Measurements from ENCODE around the gene TEAD1.

TEAD1 gene

GRCh38 chr11:12897867-12898266 lies 223.6 kb downstream of the TEAD1 start:
- H3K79me2 ChIP-seq (ENCODE audit: control insufficient read depth, low read length) = no peaks in the 10 kb centered on the region
- H3K4me1 ChIP-seq (ENCODE audit: control insufficient read depth, low read length) = no peaks in the 10 kb centered on the region
- no peaks in the 10 kb centered on the region for H3K9me3 ChIP-seq (ENCODE audit: control insufficient read depth, insufficient read depth, low read length)
- no peaks in the 10 kb centered on the region for H3K36me3 ChIP-seq (ENCODE audit: control insufficient read depth, low read length)
- TF ChIP-seq EZH2phosphoT487 (IDR thresholded peaks at IDR 0.05; ENCODE audit: borderline replicate concordance, low read length) (no peak), CTCF (IDR thresholded peaks at IDR 0.05; ENCODE audit: low read depth, low read length, poor library complexity, severe bottlenecking) (no peak)
- no peaks in the 10 kb centered on the region for H3F3A ChIP-seq (ENCODE audit: control insufficient read depth, insufficient read depth)
- H3K4me2 ChIP-seq (ENCODE audit: low read length) = no peak overlapping the region
- no peak overlapping the region for H3K27ac ChIP-seq (ENCODE audit: low read depth, low read length)
- H3K27me3 ChIP-seq (ENCODE audit: control insufficient read depth, low read length) = no peaks in the 10 kb centered on the region
- H3K9me2 ChIP-seq (replicated peaks; ENCODE audit: control insufficient read depth, low read length) = no peaks in the 10 kb centered on the region
- H4K20me1 ChIP-seq (ENCODE audit: control insufficient read depth, insufficient read depth, low read depth, low read length) = no peaks in the 10 kb centered on the region
- H3K4me3 ChIP-seq (ENCODE audit: low read length) = no peak overlapping the region

- Histone ChIP-seq H3K36me3 (ENCODE audit: control insufficient read depth, low read length) (no peaks in the 10 kb centered on the region), H3K27ac (ENCODE audit: low read depth, low read length) (no peak overlapping the region), H4K20me1 (ENCODE audit: control insufficient read depth, insufficient read depth, low read depth, low read length) (no peaks in the 10 kb centered on the region), H3K4me2 (ENCODE audit: low read length) (no peak overlapping the region), H3K4me3 (ENCODE audit: low read length) (no peak overlapping the region), H3K4me1 (ENCODE audit: control insufficient read depth, low read length) (no peaks in the 10 kb centered on the region), H3K79me2 (ENCODE audit: control insufficient read depth, low read length) (no peaks in the 10 kb centered on the region), H3K9me3 (ENCODE audit: control insufficient read depth, insufficient read depth, low read length) (no peaks in the 10 kb centered on the region), H3K27me3 (ENCODE audit: control insufficient read depth, low read length) (no peaks in the 10 kb centered on the region), H3F3A (ENCODE audit: control insufficient read depth, insufficient read depth) (no peaks in the 10 kb centered on the region), H3K9me2 (replicated peaks; ENCODE audit: control insufficient read depth, low read length) (no peaks in the 10 kb centered on the region)
- TF ChIP-seq EZH2phosphoT487 (IDR thresholded peaks at IDR 0.05; ENCODE audit: borderline replicate concordance, low read length) (no peak), CTCF (IDR thresholded peaks at IDR 0.05; ENCODE audit: low read depth, low read length, poor library complexity, severe bottlenecking) (no peak)
Measured at GRCh38 chr11:12900496-12900895, 226.3 kb downstream of the TEAD1 start.

- Histone ChIP-seq H3K9me2 (replicated peaks; ENCODE audit: control insufficient read depth, low read length) (no peaks in the 10 kb centered on the region), H3K27me3 (ENCODE audit: control insufficient read depth, low read length) (no peaks in the 10 kb centered on the region), H3K79me2 (ENCODE audit: control insufficient read depth, low read length) (no peaks in the 10 kb centered on the region), H3K4me2 (ENCODE audit: low read length) (no peak overlapping the region), H3K27ac (ENCODE audit: low read depth, low read length) (no peak overlapping the region), H3K36me3 (ENCODE audit: control insufficient read depth, low read length) (no peaks in the 10 kb centered on the region), H4K20me1 (ENCODE audit: control insufficient read depth, insufficient read depth, low read depth, low read length) (no peaks in the 10 kb centered on the region), H3F3A (ENCODE audit: control insufficient read depth, insufficient read depth) (no peaks in the 10 kb centered on the region), H3K4me3 (ENCODE audit: low read length) (no peak overlapping the region), H3K4me1 (ENCODE audit: control insufficient read depth, low read length) (no peaks in the 10 kb centered on the region), H3K9me3 (ENCODE audit: control insufficient read depth, insufficient read depth, low read length) (no peaks in the 10 kb centered on the region)
- TF ChIP-seq EZH2phosphoT487 (IDR thresholded peaks at IDR 0.05; ENCODE audit: borderline replicate concordance, low read length) = no peak
Measured at GRCh38 chr11:12901272-12901671, 227.1 kb downstream of the TEAD1 start.

GRCh38 chr11:12901874-12902481 lies 227.8 kb downstream of the TEAD1 start:
- H3K27me3 ChIP-seq (ENCODE audit: control insufficient read depth, low read length) = no peaks in the 10 kb centered on the region
- no peaks in the 10 kb centered on the region for H4K20me1 ChIP-seq (ENCODE audit: control insufficient read depth, insufficient read depth, low read depth, low read length)
- no peaks in the 10 kb centered on the region for H3K9me3 ChIP-seq (ENCODE audit: control insufficient read depth, insufficient read depth, low read length)
- H3K36me3 ChIP-seq (ENCODE audit: control insufficient read depth, low read length) = no peaks in the 10 kb centered on the region
- no peaks in the 10 kb centered on the region for H3F3A ChIP-seq (ENCODE audit: control insufficient read depth, insufficient read depth)
- no peak overlapping the region for H3K4me2 ChIP-seq (ENCODE audit: low read length)
- H3K27ac ChIP-seq (ENCODE audit: low read depth, low read length) = no peak overlapping the region
- no peaks in the 10 kb centered on the region for H3K79me2 ChIP-seq (ENCODE audit: control insufficient read depth, low read length)
- H3K9me2 ChIP-seq (replicated peaks; ENCODE audit: control insufficient read depth, low read length) = no peaks in the 10 kb centered on the region
- no peaks in the 10 kb centered on the region for H3K4me1 ChIP-seq (ENCODE audit: control insufficient read depth, low read length)
- H3K4me3 ChIP-seq (ENCODE audit: low read length) = no peak overlapping the region
- no peak for TF ChIP-seq CTCF (IDR thresholded peaks at IDR 0.05; ENCODE audit: low read depth, low read length, poor library complexity, severe bottlenecking)
- TF ChIP-seq EZH2phosphoT487 (IDR thresholded peaks at IDR 0.05; ENCODE audit: borderline replicate concordance, low read length) = no peak
